ENCODE measurements around the gene ZNF48. TPM values are rescaled to one million over a fixed set of nuclear protein-coding genes. Genes with fewer than 3 reads are reported as not detected.
A peak's percentile ranks its signal among the peaks of the same experiment; 100 is the strongest.

Gene ZNF48
- total RNA-seq, 6 donors from 2014 or later = 6.8 to 29.2 (median 10.9) TPM

DNA sequence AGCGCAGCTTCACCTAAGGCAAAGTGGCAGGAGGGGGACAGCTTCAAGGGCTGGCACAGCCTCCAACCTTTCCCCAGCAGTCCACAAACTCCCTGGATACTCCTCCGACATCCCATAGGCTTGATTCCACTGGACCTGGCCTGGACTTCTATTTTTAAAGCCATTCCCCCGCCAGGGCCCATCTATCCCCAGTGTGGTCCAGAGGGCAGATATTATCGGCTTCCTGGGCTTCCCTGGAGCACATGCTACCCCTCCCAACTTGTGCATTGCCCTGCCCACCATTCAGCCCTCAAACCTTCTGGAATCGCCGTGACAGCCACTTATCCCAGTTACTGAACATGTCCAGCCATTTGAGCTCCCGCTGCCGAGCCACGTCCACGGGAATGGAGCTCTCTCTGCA, 30.0 kb upstream of the ZNF48 start:
- ATAC-seq (ENCODE audit: low FRiP score in 2 of 2) (no peak), DNase-seq (no peak)
- TF ChIP-seq POLR2A (IDR thresholded peaks at IDR 0.05) = no peak
- no peak for TF ChIP-seq CTCF (IDR thresholded peaks at IDR 0.05)
- no peak for TF ChIP-seq EP300 (IDR thresholded peaks at IDR 0.05)
- no peak for TF ChIP-seq POLR2AphosphoS5 (IDR thresholded peaks at IDR 0.05)
- Histone ChIP-seq H3K27me3 (no peaks in the 10 kb centered on the region), H3K36me3 (peaks cover 8 to 51% (median 28%) of the 10 kb centered on the region in 4 donors), H3K27ac (no peak overlapping the region), H3K9me3 (no peaks in the 10 kb centered on the region), H3K4me3 (no peak overlapping the region), H3K4me1 (peaks cover 25 to 36% (median 28%) of the 10 kb centered on the region in 4 donors)
- 82 to 94% methylated on average over 10 of the region's 10 CpGs for WGBS, 2 donors

DNA sequence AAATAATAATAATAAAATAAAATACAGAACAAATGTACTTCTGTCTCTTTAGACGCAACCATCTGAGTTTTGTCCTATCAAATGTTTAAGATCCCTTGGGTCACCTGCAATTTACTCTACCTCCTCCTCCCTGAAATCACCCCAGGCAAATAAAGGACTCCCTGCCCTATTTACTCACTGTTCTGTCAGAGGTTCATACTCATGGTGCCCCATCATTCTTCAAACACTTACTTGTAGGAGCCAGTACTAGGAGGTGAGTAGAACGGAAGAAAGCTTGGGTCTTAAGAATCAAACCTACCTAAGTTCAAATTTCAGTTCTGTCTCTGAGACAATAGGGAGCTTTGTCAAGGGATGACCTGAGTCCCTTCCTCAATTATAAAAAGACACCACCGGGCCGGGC, 28.7 kb upstream of the ZNF48 start:
- no peak for ATAC-seq (ENCODE audit: low FRiP score in 2 of 2)
- peaks cover 8 to 42% (median 28%) of the 10 kb centered on the region in 4 donors for H3K36me3 ChIP-seq
- H3K27ac ChIP-seq = no peak overlapping the region
- no peak overlapping the region for H3K4me3 ChIP-seq
- H3K4me1 ChIP-seq = peaks cover 30 to 41% (median 32%) of the 10 kb centered on the region in 4 donors
- TF ChIP-seq POLR2A (IDR thresholded peaks at IDR 0.05) (no peak), CTCF (IDR thresholded peaks at IDR 0.05) (no peak), EP300 (IDR thresholded peaks at IDR 0.05) (no peak), POLR2AphosphoS5 (IDR thresholded peaks at IDR 0.05) (no peak)
- 66 to 77% methylated on average over 4 of the region's 4 CpGs for WGBS, 2 donors
- DNase-seq = no peak
- no peaks in the 10 kb centered on the region for H3K27me3 ChIP-seq
- no peaks in the 10 kb centered on the region for H3K9me3 ChIP-seq

- no peak for ATAC-seq (ENCODE audit: low FRiP score in 2 of 2)
- Histone ChIP-seq H3K9me3 (no peaks in the 10 kb centered on the region), H3K27me3 (no peaks in the 10 kb centered on the region), H3K4me1 (peaks cover 32 to 41% (median 33%) of the 10 kb centered on the region in 4 donors), H3K36me3 (peaks cover 8 to 35% (median 23%) of the 10 kb centered on the region in 4 donors), H3K27ac (peak overlapping the region in 2 of 4 donors; percentile 85 to 91), H3K4me3 (peak overlapping the region in 3 of 4 donors; percentile 79 to 95 (median 84))
- no peak for DNase-seq
- no peak for TF ChIP-seq POLR2A (IDR thresholded peaks at IDR 0.05)
- no peak for TF ChIP-seq POLR2AphosphoS5 (IDR thresholded peaks at IDR 0.05)
- no peak for TF ChIP-seq CTCF (IDR thresholded peaks at IDR 0.05)
- TF ChIP-seq EP300 (IDR thresholded peaks at IDR 0.05) = no peak
- WGBS, 2 donors = 59 to 69% methylated on average over 10 of the region's 10 CpGs
Measured at GRCh38 chr16:30367349-30368009, 27.7 kb upstream of the ZNF48 start.

DNA sequence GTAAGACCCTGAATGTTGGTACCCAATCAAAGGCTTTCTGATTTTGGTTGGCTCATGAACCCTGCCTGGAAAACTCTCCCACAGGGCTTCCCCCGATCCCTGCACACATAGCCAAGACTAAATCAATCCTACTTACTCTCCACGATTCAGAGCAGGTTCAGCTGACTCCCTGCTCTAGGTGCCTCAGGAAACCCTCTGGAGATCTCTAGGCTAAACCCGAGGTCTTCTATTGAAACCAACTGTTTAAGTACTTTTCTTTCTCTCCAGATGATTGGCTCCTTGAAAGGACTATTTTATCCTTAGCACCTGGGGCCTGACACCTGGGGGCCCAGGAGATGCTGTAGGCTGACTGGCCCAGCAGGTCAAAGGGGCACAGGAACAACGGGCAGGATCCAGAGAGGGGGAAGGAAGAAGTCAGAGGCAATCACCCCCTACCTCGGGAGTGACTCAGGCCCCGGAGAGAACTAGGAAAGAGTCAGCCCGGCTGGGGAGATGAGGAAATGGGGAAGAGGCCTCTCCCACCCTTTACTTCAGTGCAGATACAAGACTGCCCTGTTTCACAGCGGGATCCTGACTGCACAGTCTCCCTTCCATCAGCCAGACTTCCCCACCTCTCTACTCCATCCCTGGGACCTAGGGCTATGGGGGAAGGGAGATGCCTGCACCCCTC, 27.0 kb upstream of the ZNF48 start:
- H3K4me3 ChIP-seq = peak overlapping the region; percentile 79 to 98 (median 90)
- peak overlapping the region; percentile 77 to 91 (median 86) for H3K27ac ChIP-seq
- no peaks in the 10 kb centered on the region for H3K27me3 ChIP-seq
- peaks cover 32 to 41% (median 33%) of the 10 kb centered on the region in 4 donors for H3K4me1 ChIP-seq
- H3K36me3 ChIP-seq = peaks cover 8 to 30% (median 18%) of the 10 kb centered on the region in 4 donors
- 4 to 6% methylated on average over 8 of the region's 8 CpGs for WGBS, 2 donors
- DNase-seq (peak in 1 of 2 donors; percentile 76), ATAC-seq (ENCODE audit: low FRiP score in 2 of 2) (peak in 1 of 2 donors; percentile 25)
- H3K9me3 ChIP-seq = no peaks in the 10 kb centered on the region
- TF ChIP-seq POLR2AphosphoS5 (IDR thresholded peaks at IDR 0.05) (no peak), POLR2A (IDR thresholded peaks at IDR 0.05) (peak in 2 of 4 donors; percentile 14 to 43)

DNA sequence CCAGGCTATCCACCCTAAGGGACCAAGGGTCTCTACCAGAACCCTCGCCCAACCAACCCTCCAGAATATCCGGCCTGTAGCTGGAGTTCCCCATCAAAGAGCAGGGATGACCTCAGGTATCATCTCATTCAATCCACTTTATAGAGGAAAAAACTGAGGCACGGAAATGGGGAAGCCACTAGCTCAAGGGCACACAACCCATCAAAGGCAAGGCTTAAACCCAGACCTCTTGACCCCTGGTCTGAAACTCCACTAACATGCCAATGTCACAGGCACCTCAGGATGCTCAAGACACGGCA, 26.5 kb upstream of the ZNF48 start:
- H3K27ac ChIP-seq = peak overlapping the region; percentile 77 to 91 (median 86)
- no peaks in the 10 kb centered on the region for H3K9me3 ChIP-seq
- peaks cover 32 to 41% (median 33%) of the 10 kb centered on the region in 4 donors for H3K4me1 ChIP-seq
- H3K27me3 ChIP-seq = no peaks in the 10 kb centered on the region
- peaks cover 8 to 25% (median 16%) of the 10 kb centered on the region in 4 donors for H3K36me3 ChIP-seq
- TF ChIP-seq POLR2AphosphoS5 (IDR thresholded peaks at IDR 0.05) (no peak), CTCF (IDR thresholded peaks at IDR 0.05) (no peak), POLR2A (IDR thresholded peaks at IDR 0.05) (peak in 1 of 4 donors; percentile 3)
- DNase-seq (no peak), ATAC-seq (ENCODE audit: low FRiP score in 2 of 2) (no peak)
- peak overlapping the region; percentile 79 to 98 (median 90) for H3K4me3 ChIP-seq
- WGBS, 2 donors = 4 to 9% methylated on average over 4 of the region's 4 CpGs
